ENCODE measurements around the gene PSTPIP1.

The PSTPIP1 gene

DNA sequence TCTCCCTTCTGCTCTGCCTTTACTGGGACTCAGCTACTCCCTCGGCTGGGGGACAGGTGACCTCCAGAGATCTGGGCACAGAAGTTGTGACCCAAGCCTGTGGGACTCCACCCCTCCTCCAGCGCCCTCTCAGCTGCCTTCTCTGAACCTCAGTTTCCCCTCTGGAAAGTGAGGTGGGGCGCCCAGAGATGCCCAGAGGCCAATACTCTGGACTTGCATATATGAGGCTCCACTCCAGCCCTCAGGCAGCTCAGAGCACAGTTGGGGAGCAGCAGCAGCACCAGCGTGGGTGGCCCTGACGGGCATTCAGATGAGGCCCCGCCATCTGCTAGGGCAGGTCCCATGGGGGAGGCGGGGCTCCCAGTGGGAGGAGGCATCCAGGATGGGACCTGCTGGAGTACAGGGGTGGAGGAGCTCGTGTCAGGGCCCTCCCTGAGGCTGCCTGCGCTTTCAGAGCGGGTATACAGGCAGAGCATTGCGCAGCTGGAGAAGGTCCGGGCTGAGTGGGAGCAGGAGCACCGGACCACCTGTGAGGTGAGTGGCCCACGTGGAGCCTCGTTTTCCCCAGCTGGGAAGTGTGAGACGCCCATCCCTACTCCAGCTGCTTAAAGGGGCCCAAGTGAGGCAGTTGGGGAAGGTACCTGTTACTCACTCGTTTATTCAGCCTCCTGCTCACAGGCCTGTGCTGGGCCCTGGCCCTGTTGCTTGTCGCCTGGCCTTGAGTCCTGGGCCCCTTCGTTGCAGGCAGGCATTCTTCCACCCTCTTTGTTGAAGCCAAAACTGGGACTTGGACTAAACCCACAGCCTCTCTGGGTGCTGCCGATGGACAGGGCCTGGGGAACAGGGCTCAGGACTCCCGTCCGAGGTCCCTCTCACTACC lies 35.4 kb downstream of the PSTPIP1 start:
- no peak for DNase-seq (ENCODE audit: low read depth in 3 of 3)

DNA sequence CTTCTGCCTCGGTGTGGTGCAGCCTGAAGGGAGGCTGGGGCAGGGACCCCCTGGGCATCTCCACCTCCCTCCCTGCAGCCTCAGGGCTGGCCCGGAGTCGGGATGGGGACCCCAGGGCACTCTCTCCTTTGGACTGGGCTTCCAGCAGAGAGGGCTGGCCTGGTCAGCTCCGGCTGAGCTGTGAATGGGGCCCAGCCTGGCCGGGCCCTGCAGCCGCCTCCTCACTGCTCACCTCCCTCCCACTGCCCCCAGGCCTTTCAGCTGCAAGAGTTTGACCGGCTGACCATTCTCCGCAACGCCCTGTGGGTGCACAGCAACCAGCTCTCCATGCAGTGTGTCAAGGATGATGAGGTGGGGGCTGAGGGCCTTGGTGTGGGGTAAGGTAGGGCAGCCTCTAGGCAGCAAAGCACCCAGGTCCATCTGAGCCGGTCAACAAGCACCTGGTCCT lies 36.0 kb downstream of the PSTPIP1 start:
- no peak for DNase-seq (ENCODE audit: low read depth in 3 of 3)

GRCh38 chr15:77031376-77032050 lies 36.6 kb downstream of the PSTPIP1 start:
- DNase-seq (ENCODE audit: low read depth in 3 of 3): no peak

- no peak for DNase-seq (ENCODE audit: low read depth in 3 of 3)
Observed at GRCh38 chr15:77032052-77032646, 37.2 kb downstream of the PSTPIP1 start.

DNA sequence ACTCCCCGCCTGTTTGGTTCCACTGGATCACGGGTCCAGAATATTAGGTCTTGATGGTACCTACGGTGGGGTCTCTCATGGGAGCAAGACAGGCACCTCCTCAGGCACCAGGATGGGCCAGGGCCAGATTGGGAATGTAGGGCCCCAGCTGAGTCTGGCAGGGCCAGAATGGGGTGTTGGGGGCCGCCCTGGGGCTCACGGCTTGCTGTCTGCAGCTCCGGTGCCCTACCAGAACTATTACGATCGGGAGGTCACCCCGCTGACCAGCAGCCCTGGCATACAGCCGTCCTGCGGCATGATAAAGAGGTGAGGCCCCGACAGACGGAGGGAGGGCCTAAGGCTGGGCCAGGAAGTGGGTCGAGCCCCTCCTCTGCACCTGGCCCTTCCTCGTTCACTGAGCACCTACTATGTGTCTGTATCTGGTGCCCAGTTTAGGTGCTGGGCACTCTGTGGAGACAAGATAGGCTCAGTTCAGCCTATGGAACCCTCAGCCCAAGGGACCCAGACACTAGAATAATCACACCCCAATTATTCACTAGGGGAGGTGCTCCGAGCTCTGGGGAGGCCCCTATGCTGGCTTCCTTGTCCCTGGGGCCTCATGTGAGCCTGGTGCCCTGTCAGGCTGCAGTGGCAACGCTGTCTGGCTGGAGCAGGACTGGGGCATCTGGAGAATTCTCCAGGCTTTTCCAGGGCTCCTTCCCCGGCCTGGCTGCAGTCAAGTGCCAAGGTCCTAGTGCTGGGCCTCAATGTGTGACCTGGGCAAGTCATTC lies 37.9 kb downstream of the PSTPIP1 start:
- DNase-seq (ENCODE audit: low read depth in 3 of 3): no peak

- DNase-seq (ENCODE audit: low read depth in 3 of 3): no peak
Observed at GRCh38 chr15:77033417-77033728, 38.4 kb downstream of the PSTPIP1 start.

GRCh38 chr15:77033729-77034671 lies 39.1 kb downstream of the PSTPIP1 start:
- DNase-seq (ENCODE audit: low read depth in 3 of 3): no peak

- DNase-seq (ENCODE audit: low read depth in 3 of 3): peak in 1 of 3 experiments; percentile 43
Observed at GRCh38 chr15:77034695-77035489, 40.0 kb downstream of the PSTPIP1 start.

DNA sequence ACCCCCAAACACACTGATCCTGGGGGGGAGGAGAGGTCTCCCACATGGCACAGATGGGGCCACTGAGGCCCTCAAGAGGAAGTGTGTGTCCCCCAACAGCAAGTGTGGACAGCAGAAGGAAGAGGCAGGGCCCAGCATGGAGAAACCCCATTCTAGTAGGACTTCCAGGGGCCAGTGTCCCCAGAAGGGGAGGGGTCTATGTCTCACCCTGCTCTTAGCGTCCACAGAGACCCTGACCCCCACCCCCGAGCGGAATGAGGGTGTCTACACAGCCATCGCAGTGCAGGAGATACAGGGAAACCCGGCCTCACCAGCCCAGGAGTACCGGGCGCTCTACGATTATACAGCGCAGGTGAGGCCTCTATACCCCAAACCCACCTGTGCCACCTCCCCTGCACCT lies 40.7 kb downstream of the PSTPIP1 start:
- DNase-seq (ENCODE audit: low read depth in 3 of 3): no peak

GRCh38 chr15:77035999-77036471 lies 41.1 kb downstream of the PSTPIP1 start:
- no peak for DNase-seq (ENCODE audit: low read depth in 3 of 3)

- no peak for DNase-seq (ENCODE audit: low read depth in 3 of 3)
Observed at GRCh38 chr15:77036537-77037387, 41.8 kb downstream of the PSTPIP1 start.

DNA sequence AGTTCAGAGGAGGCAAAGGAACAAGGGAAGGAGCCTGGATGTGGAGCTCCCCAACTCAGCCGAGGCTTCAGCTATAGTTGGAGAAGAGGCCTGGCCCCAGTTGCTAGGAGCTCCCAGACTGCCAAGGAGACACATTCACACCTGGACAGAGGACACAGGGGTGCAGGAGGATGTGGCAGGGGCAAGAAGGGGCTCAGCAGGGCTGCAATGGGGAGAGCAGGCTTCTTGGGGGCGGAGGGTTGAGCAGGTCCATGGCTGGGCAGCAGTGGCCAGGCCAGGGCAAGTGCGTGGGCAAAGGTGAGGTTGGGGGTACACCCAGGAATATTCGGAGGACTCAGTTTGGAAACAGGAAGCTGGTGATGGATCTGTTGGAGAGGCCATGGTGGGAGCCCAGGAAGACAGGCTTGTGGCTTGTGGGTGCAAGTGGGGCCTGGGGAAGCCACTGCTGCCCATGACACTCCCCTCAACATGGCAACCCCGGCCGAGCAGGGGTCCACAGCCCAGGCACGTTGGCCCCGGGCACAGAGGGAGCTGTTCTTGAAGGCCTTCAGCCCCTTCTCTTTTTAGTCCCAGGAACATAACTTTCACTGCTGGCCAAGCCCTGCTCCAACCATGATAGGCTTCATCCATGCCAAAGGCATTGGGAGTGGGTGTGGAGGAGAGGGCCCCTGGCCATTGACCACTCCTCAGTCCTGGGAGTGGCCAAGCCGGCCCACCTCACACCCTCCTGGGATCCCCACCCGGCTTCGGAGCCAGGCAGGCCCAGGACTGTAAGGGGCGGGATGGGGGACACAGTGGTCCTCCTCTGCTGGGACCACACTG lies 42.7 kb downstream of the PSTPIP1 start:
- no peak for DNase-seq (ENCODE audit: low read depth in 3 of 3)

- no peak for DNase-seq (ENCODE audit: low read depth in 3 of 3)
Observed at GRCh38 chr15:77038312-77039216, 43.6 kb downstream of the PSTPIP1 start.

DNA sequence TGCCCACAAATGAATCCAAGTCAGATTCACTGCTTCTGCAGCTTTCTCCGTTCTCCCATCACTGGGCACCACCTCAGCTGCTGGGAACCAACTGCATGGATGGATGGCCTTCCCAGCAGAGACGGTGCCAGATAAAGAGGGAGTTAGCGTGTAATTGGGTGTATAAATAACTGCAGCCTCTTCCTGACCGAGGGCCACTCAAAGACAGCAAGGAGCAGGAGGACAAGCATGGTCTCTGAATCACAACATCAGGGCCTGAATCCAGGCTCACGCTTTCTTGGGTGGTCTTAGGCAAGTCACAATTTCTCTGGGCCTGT lies 44.2 kb downstream of the PSTPIP1 start:
- no peak for DNase-seq (ENCODE audit: low read depth in 3 of 3)

DNA sequence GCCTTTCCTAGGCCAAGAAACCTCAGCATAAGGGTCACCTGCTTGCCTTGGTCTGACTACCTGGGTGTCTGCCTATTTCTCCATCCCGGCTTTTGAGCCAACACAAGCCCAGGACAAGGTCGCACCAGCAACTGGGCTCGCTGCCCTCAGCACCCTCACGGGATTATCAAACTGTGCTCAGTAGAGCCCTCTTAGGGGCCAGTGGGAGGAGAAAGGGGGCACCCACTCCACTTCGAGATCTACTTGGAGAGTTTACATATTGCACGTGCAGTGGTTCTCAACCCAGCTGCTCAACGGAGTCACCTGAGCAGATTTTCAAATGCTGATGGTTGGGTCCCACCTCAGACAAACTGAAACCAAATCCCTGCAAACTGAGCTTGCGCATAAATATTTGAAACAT lies 44.9 kb downstream of the PSTPIP1 start:
- DNase-seq (ENCODE audit: low read depth in 3 of 3): no peak

DNA sequence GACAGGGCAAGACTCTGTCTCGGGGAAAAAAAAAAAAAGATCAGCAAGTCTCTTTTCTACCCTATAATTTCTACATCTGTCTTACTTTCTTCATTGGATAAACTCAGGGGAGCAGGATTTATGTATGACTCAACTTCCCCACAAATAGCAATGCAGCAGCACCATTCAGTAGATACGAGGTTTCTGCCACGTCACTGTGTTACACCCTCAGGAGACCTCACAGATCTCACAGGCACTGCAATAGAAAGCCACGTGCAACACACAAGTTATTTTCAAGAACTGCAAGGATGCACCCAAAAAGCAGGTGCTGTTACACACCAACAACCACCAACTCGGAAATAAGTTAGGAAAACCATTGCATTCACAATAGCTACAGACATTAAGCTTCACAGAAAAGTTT lies 45.7 kb downstream of the PSTPIP1 start:
- no peak for DNase-seq (ENCODE audit: low read depth in 3 of 3)

DNA sequence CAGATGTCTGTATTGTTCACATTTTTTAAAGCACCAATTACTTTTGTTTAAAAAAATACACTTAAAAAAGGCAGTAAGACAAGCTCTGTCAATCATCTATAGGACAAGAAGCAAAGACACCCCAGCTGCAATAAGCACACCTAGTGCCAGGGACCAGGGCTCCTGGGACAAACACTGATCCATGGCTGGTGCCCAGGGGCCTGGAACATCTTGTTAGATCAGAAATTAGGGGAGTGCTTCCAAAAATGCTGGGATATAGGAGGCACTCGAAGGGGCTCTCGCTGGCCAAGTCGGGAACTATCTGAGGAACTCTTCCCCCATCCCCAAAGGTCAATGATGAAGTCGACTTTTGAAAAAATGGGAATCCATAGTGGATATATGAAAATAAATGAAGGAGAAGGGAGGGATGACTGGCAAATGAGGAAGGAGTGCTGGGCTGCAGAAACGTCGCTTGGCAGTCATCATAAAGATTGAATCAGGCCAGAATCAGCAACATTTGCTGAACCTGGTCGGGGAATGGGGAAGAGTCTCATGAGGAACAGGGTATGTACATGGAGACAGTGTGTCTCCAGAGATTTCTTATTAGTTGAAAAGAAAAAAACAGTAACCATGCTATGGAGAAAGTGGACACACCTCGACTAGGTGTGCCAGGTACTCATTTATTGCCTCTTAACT lies 47.5 kb downstream of the PSTPIP1 start:
- no peak for DNase-seq (ENCODE audit: low read depth in 3 of 3)

Measured in stimulated activated CD4-positive, alpha-beta T cell treated with anti-CD3 and anti-CD28 coated beads, TNF-alpha, amount 100 ng/mL, for 24 hours (primary cell).